GM18861 (cell line): Measurements from ENCODE around the gene ABHD17A.
A peak's percentile ranks its signal among the peaks of the same experiment; 100 is the strongest.
"Not testable (repeated sequence)": the region's sequence is repeated elsewhere in the genome, so short reads cannot be mapped to it uniquely, and the experiment has no call there.

Source experiments
- ATAC-seq: cut with Tn5 transposase; IDR thresholded peaks from one replicate; pipeline ENCODE4 v1.9.1; 2021; ENCODE audit not compliant: unreplicated experiment

Gene ABHD17A

GRCh38 chr19:1911098-1911497 lies 25.8 kb upstream of the ABHD17A start:
- ATAC-seq: no peak

DNA sequence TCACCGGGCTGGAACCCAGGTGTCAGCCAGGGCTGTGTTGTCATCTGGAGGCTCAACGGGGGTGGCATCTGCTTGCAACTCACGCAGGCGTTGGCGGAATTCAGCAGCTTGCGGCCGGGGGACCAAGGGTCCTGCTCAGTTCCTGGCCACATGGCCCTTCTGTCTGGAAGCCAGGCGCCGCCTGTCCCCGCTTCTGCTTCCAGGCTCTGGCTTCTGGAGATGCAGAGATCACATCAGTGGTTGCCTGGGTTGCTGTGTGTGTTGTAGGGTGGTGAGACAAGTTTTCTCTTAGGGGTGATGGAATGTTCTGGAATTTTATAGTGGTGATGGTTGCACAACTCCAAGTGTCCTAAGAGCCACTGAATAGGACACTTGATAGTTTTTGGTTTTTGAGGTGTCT lies 24.9 kb upstream of the ABHD17A start:
- no peak for ATAC-seq

- no peak for ATAC-seq
Observed at GRCh38 chr19:1909761-1910080, 24.4 kb upstream of the ABHD17A start.

DNA sequence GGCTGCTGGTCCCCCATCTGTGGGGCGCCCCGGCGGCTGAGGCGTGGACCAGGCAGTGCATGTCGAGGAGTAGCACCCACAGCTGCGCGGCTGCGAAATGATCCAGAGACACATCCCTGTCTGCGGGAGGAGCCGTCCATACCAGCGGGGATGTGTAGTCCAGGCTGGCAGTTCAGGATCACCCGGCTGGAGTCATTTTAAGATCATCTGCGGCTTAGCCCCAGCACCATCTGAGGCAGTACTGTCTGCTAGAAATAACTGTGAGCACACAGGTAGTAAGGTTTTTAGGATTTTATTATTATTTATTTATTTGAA lies 23.0 kb upstream of the ABHD17A start:
- no peak for ATAC-seq

DNA sequence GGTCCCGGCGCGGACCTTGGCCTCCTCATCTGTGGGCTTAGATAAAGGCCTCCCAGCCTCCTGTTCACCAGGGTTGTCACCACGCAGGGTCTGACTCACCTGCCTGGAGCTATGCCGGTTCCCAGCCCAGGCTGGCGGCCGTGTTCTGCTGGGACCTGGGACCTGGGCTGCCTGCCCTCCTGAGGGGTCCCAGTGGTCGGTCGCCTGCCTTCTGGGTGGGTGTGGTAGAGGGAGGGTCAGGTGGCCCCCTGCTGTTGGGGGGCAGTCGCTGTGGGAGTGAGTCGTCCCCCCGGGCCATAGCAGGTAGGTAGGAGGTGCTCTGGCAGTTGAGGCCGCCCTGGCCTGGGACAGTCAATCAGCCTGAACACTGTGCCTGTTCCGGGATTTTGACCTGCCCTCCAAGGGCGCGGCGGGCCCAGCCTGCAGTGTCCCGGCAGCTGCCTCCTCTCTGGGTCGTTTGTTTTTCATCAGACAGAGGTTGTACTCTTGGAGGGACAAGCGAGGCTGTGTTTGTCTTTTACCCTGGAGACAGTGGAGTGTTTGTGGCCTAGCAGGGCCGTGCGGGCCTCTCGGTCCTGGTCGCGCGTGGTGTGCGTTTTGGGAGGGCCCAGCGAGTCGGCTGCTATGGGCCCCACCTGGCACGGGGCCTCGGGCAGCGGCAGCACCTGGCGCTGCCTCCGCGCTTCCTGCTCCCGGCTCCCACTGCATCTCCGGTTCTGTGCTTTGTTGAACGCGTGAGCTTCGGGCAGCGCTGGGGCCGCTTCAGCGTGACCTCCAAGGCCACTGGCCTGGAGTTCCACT lies 22.5 kb upstream of the ABHD17A start:
- no peak for ATAC-seq

DNA sequence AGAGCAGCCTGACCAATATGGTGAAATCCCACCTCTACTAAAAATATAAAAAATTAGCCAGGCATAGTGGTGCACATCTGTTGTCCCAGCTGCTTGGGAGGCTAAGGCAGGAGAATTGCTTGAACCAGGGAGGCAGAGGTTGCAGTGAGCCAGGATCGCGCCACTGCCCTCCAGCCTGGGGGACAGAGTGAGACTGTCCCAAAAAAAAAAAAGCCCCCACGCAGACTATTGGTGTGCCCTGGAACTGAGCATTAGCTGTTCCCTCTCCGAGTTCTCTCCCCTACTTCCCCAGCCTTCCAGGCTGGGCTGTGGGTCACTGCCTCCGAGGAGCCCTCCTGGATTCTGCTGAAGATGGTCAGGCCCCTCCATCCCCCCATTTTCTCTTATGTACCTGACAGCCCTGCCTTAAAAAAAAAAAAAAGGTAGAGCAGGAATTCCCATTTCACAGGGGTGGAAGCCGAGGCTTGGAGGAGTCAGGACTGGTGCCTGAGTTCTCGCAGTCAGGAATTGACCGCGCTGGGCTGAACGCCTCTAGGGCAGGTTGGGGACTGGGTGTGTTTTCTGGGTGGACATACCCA lies 21.8 kb upstream of the ABHD17A start:
- no peak for ATAC-seq

- no peak for ATAC-seq
Observed at GRCh38 chr19:1905863-1906375, 20.6 kb upstream of the ABHD17A start.

GRCh38 chr19:1905110-1905862 lies 20.0 kb upstream of the ABHD17A start, which contains the start of the genes ADAT3 and SCAMP4:
Gene ADAT3 (plus strand): TSS chr19:1905399. CDS start chr19:1912048, 6,649 bp downstream.
Gene SCAMP4 (plus strand): TSS chr19:1905399. CDS start chr19:1915020, 9,621 bp downstream.
- peak; percentile 65 for ATAC-seq

GRCh38 chr19:1904860-1905109 lies 19.5 kb upstream of the ABHD17A start:
- no peak for ATAC-seq

DNA sequence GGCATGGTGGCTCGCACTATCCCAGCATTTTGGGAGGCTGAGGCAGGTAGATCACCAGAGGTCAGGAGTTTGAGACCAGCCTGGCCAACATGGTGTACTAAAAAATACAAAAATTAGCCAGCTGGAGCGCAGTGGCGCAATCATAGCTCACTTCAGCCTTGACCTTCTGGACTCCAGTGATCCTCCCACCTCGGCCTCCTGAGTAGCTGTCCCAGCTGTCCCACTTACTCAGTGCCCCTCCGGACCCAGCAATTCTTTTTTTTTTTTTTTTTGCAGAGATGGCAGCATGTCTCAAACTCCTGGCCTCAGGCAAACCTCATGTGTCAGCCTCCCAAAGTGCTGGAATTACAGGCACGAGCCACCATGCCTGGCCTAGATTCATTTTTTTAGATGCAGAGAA lies 17.6 kb upstream of the ABHD17A start:
- no peak for ATAC-seq

GRCh38 chr19:1901940-1902404 lies 16.7 kb upstream of the ABHD17A start:
- ATAC-seq: no peak

DNA sequence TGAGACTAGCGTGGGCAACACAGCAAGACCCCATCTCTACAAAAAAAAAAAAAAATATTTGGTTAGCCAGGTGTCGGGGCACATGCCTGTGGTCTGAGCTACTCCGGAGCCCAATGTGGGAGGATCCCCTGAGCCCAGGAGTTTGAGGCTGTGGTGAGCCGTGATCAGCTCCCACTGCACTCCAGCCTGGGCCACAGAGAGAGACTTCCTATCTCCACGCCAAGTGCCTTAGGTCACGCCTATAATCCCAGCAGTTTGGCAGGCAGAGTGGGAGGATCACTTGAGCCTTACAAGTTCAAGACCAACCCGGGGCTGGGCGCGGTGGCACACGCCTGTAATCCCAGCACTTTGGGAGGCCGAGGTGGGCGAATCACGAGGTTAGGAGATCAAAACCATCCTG lies 11.2 kb upstream of the ABHD17A start:
- ATAC-seq: no peak

- ATAC-seq: no peak
Observed at GRCh38 chr19:1893791-1894190, 8.5 kb upstream of the ABHD17A start.

GRCh38 chr19:1889907-1890306 lies 4.6 kb upstream of the ABHD17A start:
- no peak for ATAC-seq

- ATAC-seq: no peak
Observed at GRCh38 chr19:1888385-1888784, 3.1 kb upstream of the ABHD17A start.

DNA sequence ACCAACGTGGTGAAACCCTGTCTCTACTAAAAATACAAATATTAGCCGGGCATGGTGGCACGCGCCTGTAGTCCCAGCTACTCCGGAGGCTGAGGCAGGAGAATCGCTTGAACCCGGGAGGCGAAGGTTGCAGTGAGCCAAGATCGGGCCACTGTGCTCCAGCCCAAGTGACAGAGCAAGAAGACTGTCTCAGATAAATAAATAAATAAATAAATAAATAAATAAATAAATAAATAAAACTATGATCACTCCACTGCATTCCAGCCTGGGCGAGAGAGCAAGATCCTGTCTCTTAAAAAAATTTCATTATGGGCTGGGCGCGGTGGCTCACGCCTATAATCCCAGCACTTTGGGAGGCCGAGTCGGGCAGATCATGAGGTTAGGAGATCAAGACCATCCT lies 1.1 kb upstream of the ABHD17A start:
- ATAC-seq: not testable (repeated sequence)

DNA sequence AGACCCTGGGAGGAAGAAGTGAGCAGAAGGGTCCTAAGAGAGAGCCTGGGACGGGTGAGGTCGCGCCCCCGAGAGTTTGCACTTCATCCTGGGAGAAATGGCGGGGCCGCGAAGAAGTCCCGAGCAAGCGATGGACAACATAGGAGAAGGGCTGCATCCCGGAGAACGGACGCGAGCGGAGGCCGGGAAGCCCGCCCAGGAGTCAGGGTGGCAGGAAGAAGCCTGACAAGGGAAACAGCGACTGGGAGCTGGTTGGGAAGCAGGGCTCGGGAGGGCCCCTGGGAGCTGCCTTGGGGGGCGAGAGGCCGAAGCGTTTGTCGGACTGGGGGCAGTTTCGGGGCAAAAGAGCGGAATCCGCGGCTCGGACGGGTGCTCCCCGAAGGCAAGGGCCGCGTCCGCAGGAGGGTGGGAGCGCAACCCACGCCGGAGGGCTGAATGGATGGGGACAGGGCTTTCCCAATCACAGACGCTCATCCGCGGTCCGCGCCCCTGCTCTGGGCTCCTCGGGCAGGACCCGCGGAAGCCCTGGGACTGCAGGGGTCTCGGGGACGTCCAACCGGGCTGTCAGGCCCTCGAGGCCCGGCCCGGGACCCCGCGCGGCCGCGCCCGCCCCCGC lies 469 bp downstream of the ABHD17A start:
- ATAC-seq: no peak

GRCh38 chr19:1884291-1884718 lies 991 bp downstream of the ABHD17A start:
- no peak for ATAC-seq

DNA sequence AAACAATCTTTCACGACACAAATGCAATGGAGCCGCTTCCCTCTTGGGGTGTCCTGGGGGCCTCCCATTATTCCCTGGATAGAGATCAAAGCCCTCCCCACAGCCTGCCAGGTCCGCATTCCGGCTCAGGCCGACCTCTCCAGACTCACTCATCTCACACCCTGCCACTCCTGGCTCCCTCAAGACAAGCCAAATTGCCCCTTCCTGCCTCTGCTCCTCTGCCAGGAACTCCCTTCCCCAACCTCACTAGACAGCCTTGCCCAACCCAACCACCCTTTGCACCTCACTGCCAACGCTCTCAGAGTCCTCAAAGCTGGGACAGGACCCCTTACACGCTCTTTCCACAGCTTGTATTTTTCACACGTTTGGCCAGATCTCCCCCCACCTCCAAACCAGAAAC lies 1.5 kb downstream of the ABHD17A start:
- no peak for ATAC-seq

DNA sequence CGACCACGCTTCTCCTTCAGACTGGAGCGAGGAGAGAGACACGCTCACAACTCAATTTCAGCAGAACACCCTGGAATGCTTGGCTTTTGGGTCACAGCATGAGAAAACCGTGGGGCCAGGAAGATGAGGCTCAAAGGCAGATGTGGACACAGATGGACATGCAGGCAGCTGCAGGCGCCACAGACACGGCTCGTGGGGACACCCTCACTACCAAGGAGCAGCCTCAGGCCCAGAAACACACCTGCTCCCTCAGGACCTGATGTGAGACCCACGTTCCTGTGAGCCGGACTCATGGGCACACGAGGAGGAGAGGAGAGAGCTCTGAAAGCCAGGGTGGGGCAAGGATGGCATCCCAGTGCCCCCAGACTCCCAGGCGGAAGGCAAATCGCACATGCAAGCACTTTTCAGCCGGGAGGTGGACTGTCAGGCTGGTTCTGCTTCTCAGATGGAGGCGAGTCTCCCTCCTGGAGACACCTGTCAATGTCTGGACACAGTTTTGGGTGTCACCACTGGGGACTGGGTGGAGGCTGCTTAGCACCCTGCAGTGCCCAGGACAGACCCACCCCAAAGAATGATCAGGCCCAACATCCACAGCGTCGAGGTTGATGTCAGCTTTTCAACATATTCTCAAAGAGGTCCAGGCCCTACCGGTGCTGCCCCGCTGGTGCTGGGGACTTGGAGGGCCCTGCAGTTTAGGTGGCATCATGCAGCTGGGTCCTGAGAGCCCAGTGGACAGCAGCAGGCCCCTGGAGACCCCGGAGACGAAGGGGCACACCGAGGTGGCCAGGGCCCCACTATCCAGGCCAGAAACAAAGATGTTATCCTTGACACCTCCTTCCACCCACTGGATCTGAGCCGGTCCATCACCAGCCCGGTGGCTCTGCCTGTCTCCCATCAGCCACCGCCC lies 2.3 kb downstream of the ABHD17A start:
- no peak for ATAC-seq
